ENCODE data around the gene TMPRSS13. TPM values are rescaled to one million over a fixed set of nuclear protein-coding genes. Genes with fewer than 3 reads are reported as not detected.
A peak's percentile ranks its signal among the peaks of the same experiment; 100 is the strongest.
"Not testable (repeated sequence)": the region's sequence is repeated elsewhere in the genome, so short reads cannot be mapped to it uniquely, and the experiment has no call there.

The TMPRSS13 gene
- total RNA-seq, 4 donors from 2014 or later: 0.27 to 0.79 TPM; not detected in 2

DNA sequence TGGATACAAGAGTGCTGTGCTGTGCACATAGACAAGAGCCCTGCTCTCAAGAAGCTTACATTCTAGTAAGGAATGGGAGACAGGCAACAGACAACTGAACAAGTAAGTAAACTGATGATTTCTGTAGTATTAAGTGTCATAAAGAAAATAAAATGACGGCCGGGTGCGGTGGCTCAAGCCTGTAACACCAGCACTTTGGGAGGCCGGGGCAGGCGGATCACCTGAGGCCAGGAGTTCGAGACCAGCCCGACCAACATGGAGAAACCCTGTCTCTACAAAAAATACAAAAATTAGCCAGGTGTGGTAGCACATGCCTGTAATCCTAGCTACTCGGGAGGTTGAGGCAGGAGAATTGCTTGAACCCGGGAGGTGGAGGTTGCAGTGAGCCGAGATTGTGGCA is 18.5 kb upstream of the TMPRSS13 start:
- in situ Hi-C loops (cut with MboI; ENCODE audit: low pct_ligation_motif_present in 1 of 4, low pct_unique_long_range_greater_than_20kb in 1 of 4, low sequenced_read_pairs in 3 of 4): loop anchor here in 3 of 4 donors (5.0 to 25.0 kb wide), 5 partner anchors 100 to 510 kb away; no protein-coding TSS in a partner anchor
- intact Hi-C loops (cut with DNase I; ENCODE audit: low total_unique reads): loop anchor here (2.0 kb wide), 1 partner anchor 103 kb away; no protein-coding TSS in a partner anchor
- WGBS, 2 donors (ENCODE audit: low coverage in 1 of 2): 88 to 89% methylated on average over 5 to 10 of the region's 10 CpGs

DNA sequence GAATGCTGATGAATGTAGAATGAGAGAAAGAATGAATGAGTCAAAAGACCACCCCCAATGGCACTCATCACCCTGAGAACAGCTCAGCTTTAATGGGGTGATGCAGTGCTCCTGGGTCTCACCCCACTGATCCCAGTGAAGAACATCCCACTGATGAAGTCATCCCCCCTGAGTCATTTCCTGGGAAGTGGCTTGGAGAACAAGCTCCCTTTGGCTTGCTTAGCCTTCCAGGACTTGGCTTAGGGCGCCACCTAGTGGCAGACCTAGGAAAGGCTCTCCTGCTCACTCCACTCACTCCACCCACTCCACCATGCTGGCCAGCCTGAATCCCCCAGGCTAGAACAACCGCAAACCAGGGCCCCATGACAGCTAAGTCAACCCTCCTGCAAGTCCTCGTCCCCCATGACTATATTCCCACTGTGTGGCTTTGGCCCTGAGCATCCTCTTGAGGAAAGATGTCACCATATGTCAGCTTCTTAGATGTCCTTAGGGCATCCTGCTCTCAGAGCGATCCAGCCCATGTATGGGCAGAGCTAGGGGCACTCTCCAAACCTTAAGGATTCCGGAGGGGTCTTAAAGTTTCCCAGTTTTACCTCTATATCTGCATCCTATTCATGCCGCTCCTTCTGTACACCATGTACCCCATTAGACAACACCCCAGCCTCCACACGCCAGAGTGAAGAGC is 17.8 kb upstream of the TMPRSS13 start:
- in situ Hi-C loops (cut with MboI; ENCODE audit: low pct_ligation_motif_present in 1 of 4, low pct_unique_long_range_greater_than_20kb in 1 of 4, low sequenced_read_pairs in 3 of 4): loop anchor here in 3 of 4 donors (5.0 to 25.0 kb wide), 5 partner anchors 100 to 510 kb away; no protein-coding TSS in a partner anchor
- no peak for TF ChIP-seq POLR2AphosphoS5 (IDR thresholded peaks at IDR 0.05)
- TF ChIP-seq, protein P1, sequence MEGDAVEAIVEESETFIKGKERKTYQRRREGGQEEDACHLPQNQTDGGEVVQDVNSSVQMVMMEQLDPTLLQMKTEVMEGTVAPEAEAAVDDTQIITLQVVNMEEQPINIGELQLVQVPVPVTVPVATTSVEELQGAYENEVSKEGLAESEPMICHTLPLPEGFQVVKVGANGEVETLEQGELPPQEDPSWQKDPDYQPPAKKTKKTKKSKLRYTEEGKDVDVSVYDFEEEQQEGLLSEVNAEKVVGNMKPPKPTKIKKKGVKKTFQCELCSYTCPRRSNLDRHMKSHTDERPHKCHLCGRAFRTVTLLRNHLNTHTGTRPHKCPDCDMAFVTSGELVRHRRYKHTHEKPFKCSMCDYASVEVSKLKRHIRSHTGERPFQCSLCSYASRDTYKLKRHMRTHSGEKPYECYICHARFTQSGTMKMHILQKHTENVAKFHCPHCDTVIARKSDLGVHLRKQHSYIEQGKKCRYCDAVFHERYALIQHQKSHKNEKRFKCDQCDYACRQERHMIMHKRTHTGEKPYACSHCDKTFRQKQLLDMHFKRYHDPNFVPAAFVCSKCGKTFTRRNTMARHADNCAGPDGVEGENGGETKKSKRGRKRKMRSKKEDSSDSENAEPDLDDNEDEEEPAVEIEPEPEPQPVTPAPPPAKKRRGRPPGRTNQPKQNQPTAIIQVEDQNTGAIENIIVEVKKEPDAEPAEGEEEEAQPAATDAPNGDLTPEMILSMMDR (IDR thresholded peaks at IDR 0.05): peak; percentile 95 to 98 (median 97)
- no peak for TF ChIP-seq POLR2A (IDR thresholded peaks at IDR 0.05)
- no peak for TF ChIP-seq EP300 (IDR thresholded peaks at IDR 0.05; ENCODE audit: low read depth)
- no peaks in the 10 kb centered on the region for H3K9me3 ChIP-seq

More for the DNA sequence above, 18.5 kb upstream of the TMPRSS13 start:
- not testable (repeated sequence) for H3K9me3 ChIP-seq, H3K4me3 ChIP-seq, H3K27ac ChIP-seq, H3K36me3 ChIP-seq, H3K4me1 ChIP-seq, H3K27me3 ChIP-seq, DNase-seq

DNA sequence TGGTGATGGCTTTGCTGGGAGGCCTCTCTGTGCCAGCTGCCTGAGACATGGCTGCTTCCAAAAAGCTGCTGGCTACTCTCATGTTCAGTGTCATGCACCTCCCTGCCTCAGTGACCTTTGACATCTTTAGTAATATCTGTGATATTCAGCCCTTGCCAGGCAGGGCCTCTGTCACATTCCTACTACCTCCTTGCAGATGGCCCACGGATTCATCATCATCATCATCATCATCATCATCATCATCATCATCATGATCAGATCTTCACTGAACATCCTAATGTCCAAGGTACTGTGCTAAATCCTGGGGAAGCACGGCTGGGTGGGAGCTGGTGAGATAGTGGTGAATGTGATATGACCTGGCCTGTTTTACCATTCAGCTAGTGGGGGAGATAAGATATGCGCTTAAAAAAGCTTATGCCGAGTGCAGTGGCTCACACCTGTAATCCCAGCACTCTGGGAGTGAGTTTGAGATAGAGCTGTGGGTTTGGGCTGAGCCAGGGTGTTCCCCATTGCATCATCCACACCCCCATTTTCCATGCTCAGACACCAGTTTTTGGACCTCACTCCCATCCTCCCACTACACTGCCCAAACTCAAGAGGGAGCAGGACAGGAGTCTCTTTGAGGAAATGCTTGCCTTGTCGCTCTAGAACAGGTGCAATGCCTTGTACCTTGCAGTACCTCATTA is 17.1 kb upstream of the TMPRSS13 start:
- Histone ChIP-seq H3K27ac (no peak overlapping the region), H3K9me3 (no peaks in the 10 kb centered on the region), H3K27me3 (no peaks in the 10 kb centered on the region), H3K4me1 (no peaks in the 10 kb centered on the region), H3K4me3 (no peak overlapping the region), H3K36me3 (no peaks in the 10 kb centered on the region)
- TF ChIP-seq POLR2AphosphoS5 (IDR thresholded peaks at IDR 0.05) (no peak), EP300 (IDR thresholded peaks at IDR 0.05; ENCODE audit: low read depth) (no peak), POLR2A (IDR thresholded peaks at IDR 0.05) (no peak)
- TF ChIP-seq, protein P1 (IDR thresholded peaks at IDR 0.05): no peak
- no peak for DNase-seq
- intact Hi-C loops (cut with DNase I; ENCODE audit: low total_unique reads): loop anchor here (2.0 kb wide), 1 partner anchor 101 kb away; no protein-coding TSS in a partner anchor
- 66 to 74% methylated on average over 2 to 5 of the region's 5 CpGs for WGBS, 2 donors (ENCODE audit: low coverage in 1 of 2)
- in situ Hi-C loops (cut with MboI; ENCODE audit: low pct_ligation_motif_present in 1 of 4, low pct_unique_long_range_greater_than_20kb in 1 of 4, low sequenced_read_pairs in 3 of 4): loop anchor here in 3 of 4 donors (5.0 to 25.0 kb wide), 5 partner anchors 101 to 509 kb away; no protein-coding TSS in a partner anchor

More for the DNA sequence above, 17.8 kb upstream of the TMPRSS13 start:
- Histone ChIP-seq H3K36me3 (no peaks in the 10 kb centered on the region), H3K27me3 (no peaks in the 10 kb centered on the region), H3K4me3 (no peak overlapping the region), H3K27ac (no peak overlapping the region), H3K4me1 (peaks cover 0 to 3% (median 0%) of the 10 kb centered on the region in 4 donors)
- WGBS, 2 donors (ENCODE audit: low coverage in 1 of 2): 43 to 58% methylated on average over 4 to 7 of the region's 7 CpGs
- DNase-seq: peak; percentile 89
- intact Hi-C loops (cut with DNase I; ENCODE audit: low total_unique reads): loop anchor here (2.0 kb wide), 1 partner anchor 102 kb away; no protein-coding TSS in a partner anchor

DNA sequence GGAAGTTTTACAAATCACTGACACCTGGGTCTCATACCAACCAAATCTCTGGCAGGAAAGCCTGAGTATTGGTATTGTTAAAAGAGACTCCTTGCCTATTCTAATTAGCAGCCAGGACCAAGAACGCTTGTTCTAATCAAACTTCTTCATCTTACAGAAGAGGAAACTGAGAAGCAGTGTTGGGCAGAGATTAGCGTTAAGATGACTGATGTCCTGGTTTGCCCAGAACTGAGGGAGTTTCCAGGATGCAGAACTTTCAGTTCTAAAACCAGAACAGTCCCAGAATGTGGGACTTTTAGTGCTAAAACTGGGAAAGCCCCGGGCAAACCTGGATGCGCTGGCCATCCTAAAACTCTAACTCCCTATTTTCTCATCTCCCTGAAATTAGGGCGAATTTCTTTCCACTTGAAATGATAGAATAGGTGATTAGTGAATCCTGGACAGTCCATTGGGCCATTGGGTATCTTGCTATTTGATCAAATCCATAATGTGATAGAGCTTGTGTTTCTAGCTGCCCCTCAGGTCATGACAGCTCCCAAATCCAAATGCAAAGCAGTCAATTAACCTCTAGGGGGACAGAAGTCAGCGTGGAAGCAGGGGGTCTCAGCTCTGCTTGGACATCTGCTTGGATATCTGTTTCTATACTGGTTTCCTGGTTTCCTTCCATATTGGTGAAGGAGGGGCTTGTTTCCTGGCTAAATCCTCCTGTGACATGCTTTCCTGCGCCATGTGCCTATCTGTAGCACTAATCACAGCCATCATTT is 16.0 kb upstream of the TMPRSS13 start:
- in situ Hi-C loops (cut with MboI; ENCODE audit: low pct_ligation_motif_present in 1 of 4, low pct_unique_long_range_greater_than_20kb in 1 of 4, low sequenced_read_pairs in 3 of 4) (loop anchor here in 3 of 4 donors (5.0 to 25.0 kb wide), 5 partner anchors 100 to 508 kb away; no protein-coding TSS in a partner anchor), intact Hi-C loops (cut with DNase I; ENCODE audit: low total_unique reads) (no loop called here)
- H3K27ac ChIP-seq: no peak overlapping the region
- no peaks in the 10 kb centered on the region for H3K36me3 ChIP-seq
- H3K4me1 ChIP-seq: no peaks in the 10 kb centered on the region
- H3K4me3 ChIP-seq: no peak overlapping the region
- WGBS, 2 donors (ENCODE audit: low coverage in 1 of 2): 33 to 69% methylated on average over 2 to 7 of the region's 7 CpGs
- no peak for DNase-seq
- H3K27me3 ChIP-seq: no peaks in the 10 kb centered on the region
- H3K9me3 ChIP-seq: no peaks in the 10 kb centered on the region
- TF ChIP-seq POLR2AphosphoS5 (IDR thresholded peaks at IDR 0.05): no peak

All from transverse colon (tissue), 4 donors.